Hepatic stellate cell (primary cell): ENCODE measurements around the gene RRAGD.
A peak's percentile ranks its signal among the peaks of the same experiment; 100 is the strongest.

ENCODE experiments used
- DNase-seq: peaks from one replicate; pipeline ENCODE4 v3.0.0; 2011; ENCODE audit warnings: low spot score

RRAGD gene

GRCh38 chr6:89375427-89376267, 36.4 kb downstream of the RRAGD start:
- DNase-seq = no peak

GRCh38 chr6:89372506-89372901, 39.6 kb downstream of the RRAGD start:
- DNase-seq = no peak

- peak; percentile 60 for DNase-seq
Measured at GRCh38 chr6:89371849-89372505, 40.1 kb downstream of the RRAGD start.

GRCh38 chr6:89368999-89369398, 43.1 kb downstream of the RRAGD start:
- DNase-seq = peak; percentile 44

- peak; percentile 43 for DNase-seq
Measured at GRCh38 chr6:89368107-89368506, 44.0 kb downstream of the RRAGD start.

- no peak for DNase-seq
Measured at GRCh38 chr6:89364586-89364985, 47.5 kb downstream of the RRAGD start.

GRCh38 chr6:89361171-89361570, 50.9 kb downstream of the RRAGD start:
- no peak for DNase-seq

- peak; percentile 32 for DNase-seq
Measured at GRCh38 chr6:89360415-89360999, 51.6 kb downstream of the RRAGD start.

DNA sequence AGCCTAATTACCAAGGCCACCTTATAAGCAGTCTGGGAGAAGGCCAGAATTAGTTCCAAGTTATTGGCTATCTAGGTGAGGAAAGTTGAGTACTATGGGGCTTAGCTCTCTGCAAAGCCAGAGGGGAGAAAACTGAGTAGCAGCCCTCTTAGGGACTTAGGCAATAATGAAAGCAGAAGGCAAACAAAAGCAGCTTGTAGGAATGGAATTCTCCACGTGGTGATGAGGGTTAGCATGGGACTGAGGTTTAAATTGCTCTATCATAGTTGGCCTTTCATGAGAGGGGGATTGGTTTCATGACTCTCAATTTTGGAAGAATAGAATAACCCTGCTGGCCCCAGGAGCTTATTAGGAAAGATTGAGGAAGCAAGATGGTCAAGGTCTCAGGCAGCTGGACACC, 52.5 kb downstream of the RRAGD start:
- no peak for DNase-seq

DNA sequence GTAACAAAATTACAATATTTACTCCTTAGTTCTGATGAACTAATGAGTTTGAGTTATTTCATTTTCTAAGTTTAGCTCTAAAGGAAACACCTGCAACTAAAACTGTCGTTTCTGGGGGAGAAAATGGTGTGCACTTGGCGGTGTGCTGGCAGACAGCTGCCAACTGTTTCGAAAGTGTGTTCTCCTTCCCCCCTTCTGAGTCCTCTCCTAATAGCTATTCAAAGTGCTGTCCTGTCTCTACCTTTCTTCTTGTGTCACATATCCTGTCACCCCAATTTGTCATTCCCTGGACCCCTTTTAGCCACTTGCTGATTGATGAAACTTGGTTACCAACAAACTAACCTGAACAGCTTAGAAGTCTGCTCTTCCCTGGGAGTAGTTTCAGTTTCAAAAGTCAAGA, 54.7 kb downstream of the RRAGD start:
- DNase-seq = no peak

- DNase-seq = no peak
Measured at GRCh38 chr6:89356642-89357170, 55.4 kb downstream of the RRAGD start.

DNA sequence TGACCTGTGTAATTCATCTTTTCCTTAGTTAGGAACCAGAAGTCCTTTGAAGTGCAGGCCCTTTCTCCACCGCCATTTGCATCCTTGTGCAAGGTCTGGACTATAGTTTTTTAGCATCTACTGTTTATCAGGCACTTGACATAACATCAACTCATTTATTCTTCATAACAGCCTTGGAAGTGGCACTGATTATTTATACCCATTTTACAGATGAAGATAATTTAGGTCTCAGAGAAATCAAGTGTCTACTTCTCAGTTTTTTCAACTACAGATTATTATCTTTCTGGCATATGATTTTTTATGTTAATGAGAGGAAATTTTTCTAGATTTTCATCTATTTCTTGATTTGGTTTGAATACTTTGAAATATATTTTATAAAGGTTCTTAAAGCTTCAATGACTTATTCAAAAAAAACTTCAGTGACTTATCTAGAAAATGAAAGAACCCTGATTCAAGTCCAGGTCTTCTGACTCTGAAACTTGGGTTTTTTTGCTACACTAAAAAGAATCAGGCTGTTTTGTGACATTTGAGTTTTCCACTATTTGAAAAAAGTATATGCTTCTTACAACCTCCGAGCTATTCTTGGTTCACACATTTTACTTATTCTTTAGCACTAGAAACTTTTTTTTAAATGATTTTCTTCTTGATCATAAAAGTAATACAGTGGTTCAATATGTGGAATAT, 56.4 kb downstream of the RRAGD start:
- DNase-seq = no peak

DNA sequence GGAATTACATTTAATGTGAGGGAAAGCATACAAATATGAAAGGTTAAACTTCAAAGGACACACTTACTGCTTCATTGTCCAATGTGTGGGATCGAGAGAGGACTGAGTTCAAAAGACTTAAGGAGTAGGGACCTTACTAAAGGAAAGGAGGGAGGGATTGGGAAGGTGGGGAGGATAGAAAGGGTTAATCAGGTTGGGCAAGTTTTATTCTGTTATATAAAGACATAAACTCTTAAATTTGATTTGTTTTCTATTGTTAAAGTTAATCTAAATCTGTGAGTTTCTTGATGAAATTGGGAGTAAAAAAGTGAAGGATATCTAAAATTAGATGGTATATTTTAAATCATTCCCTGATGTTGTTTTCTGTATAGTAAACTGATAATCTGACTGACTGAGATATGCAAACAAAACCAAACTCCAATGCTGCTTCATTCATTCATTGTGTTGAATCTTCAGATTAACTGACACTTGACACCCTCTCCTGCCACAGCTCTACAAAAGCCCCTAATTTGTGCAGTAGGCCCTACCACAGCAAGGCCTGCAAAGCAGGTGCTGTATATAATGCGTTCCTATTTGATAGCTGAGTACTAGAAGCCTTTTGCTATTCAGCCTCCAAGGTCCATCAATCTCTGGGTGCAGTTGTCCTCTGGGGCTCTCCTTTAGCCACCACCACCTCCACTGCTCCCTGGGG, 58.2 kb downstream of the RRAGD start:
- DNase-seq = no peak

GRCh38 chr6:89353118-89353556, 58.9 kb downstream of the RRAGD start:
- DNase-seq = no peak

GRCh38 chr6:89352278-89353117, 59.6 kb downstream of the RRAGD start, which contains the start of gene UBE2J1:
Gene UBE2J1, minus strand, starts transcription at chr6:89352722. Its CDS starts 153 bp downstream, at chr6:89352569.
- DNase-seq = peak; percentile 90

DNA sequence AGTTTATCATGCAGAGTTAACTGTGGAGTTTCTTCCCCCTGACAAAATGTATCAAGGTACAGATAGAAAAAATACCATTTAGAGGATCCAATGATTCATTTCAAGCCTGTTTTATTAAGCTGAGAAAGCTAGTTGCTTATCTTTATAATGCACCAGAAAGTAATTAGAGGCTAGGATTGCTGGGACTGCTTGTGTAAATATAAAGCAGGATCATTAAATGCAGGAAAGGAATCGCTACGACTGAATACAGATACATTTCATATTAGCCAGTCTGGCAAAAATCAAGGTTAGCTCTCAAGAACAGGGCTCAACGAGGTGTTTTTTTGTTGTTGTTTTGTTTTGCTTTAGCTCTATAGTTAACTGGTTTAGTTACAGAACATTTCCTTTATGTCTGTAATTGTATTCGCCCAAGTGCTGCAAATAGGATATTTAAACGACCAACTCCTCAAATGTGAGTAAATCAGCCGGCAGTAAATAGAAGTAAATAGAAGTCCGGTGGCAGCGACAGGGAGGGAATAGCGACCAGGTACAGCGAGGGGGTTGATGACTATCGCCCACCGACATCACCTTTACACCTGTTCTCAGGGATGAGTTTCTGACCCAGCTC, 60.3 kb downstream of the RRAGD start:
- DNase-seq = no peak

DNA sequence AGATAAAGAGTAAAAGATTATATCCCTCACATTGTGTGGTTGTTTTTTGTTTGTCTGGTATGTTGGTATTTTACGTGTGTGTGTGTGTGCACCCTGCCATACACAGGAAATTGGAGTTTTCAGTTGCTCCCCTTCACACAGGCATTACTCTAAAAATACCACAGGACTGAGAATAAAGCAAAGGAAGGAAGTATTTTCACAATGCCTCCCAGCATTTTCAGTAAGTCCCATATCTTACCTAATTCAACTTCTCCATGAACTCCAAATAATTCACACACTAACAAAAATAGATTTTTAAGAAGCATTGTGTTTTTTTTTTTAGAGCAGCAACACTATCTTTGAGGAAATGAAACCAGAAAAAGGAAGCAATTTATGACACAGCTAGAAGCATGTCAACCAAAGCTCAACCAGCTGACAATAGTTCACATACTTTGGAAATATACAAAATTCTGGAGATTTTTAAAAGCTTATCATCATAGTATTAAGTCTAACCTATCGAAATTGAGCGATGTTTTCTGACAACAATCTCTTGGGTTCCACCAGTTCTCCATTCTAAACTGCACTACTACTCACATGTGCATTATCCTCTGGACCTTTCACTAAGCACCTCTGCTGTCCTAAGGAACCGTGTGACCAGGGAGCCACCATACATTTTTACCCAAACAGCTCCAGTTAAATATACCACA, 61.6 kb downstream of the RRAGD start:
- DNase-seq = no peak

- DNase-seq = no peak
Measured at GRCh38 chr6:89348372-89348771, 63.7 kb downstream of the RRAGD start.

DNA sequence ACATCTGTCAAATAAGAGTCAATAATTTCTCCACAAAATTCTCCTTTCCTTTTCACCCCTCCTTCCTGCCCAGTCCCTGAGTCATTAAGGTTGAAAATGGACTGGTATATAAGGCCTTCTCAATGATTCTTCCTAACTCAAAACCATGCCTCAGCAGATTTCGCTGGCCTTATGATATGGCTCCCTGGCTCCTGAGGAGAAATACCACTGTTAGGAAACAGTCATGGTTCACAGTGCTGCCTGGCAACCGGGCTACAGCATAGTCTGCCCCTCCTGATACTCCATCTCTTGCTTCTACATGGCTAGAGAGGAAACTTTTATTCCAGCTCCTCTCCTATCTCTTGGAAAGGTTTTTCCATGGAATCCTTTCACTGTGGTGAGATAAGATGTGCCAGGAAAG, 64.2 kb downstream of the RRAGD start:
- peak; percentile 44 for DNase-seq

GRCh38 chr6:89346433-89346832, 65.6 kb downstream of the RRAGD start:
- no peak for DNase-seq
